ENCODE measurements around the gene MSLN. TPM values are rescaled to one million over a fixed set of nuclear protein-coding genes. Genes with fewer than 3 reads are reported as not detected.

MSLN gene
- total RNA-seq, 3 donors from 2014 or later (not counting 1 experiment from before 2014, with no cell fraction given) = not detected

DNA sequence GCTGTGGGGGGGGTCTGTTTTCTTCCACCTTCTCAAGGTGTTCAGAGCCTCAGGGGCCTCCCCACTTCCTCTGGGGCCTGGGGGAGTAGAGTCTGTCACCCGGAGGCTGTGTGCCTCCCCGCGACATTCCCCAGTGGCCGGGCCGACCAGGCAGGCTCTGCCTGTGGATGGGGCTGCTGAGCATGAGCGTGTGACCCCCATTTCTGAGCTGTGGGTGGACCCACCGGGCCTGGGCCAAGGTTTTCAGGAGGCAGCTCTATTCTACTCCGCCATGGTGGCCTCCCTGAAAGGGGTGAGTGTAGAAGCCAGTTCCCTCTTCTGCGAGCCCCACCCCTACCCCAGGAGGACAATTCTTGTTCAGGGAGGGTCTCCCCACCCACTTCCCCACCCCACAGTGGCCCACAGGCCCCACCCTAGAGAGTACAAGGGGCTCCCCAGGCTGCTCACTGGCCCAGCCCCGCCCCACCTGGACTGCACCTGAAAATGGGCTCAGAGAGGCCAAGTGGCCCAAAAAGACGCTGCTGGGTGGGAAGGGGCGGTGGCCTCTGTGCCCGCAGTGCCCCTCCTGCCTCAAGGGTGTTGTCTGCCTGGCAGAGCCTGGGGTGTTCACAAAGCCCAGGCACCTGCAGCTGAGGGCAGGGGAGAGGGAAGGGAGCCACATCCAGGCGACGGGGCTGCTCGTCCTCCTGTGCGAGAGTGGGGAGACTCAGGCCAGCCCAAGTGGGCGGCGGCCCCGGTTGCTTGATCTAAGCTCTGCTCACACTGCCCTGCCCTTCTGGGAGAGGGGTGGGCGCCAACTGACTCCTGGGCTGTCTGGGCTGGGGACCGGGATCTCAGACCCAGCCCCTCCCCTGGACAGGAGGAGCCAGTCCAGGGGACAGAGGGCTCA lies 1.3 kb downstream of the MSLN start:
- Mint-ChIP-seq H3K9me3 (no peaks in the 10 kb centered on the region), H3K27ac (no peak overlapping the region), H3K4me1 (peaks cover 0 to 5% of the 10 kb centered on the region in 2 donors), H3K36me3 (no peaks in the 10 kb centered on the region), H3K27me3 (ENCODE audit: low read depth in 2 of 2) (peaks cover 0 to 7% of the 10 kb centered on the region in 2 donors), H3K4me3 (no peak overlapping the region)
- TF ChIP-seq, protein P1, sequence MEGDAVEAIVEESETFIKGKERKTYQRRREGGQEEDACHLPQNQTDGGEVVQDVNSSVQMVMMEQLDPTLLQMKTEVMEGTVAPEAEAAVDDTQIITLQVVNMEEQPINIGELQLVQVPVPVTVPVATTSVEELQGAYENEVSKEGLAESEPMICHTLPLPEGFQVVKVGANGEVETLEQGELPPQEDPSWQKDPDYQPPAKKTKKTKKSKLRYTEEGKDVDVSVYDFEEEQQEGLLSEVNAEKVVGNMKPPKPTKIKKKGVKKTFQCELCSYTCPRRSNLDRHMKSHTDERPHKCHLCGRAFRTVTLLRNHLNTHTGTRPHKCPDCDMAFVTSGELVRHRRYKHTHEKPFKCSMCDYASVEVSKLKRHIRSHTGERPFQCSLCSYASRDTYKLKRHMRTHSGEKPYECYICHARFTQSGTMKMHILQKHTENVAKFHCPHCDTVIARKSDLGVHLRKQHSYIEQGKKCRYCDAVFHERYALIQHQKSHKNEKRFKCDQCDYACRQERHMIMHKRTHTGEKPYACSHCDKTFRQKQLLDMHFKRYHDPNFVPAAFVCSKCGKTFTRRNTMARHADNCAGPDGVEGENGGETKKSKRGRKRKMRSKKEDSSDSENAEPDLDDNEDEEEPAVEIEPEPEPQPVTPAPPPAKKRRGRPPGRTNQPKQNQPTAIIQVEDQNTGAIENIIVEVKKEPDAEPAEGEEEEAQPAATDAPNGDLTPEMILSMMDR (IDR thresholded peaks at IDR 0.05) = no peak
- DNase-seq (no peak), ATAC-seq (no peak)
- H3K9me3 ChIP-seq (ENCODE audit: control insufficient read depth, insufficient read depth, low read length) = no peaks in the 10 kb centered on the region
- H3K4me3 ChIP-seq (ENCODE audit: low read length) = no peak overlapping the region
- no peaks in the 10 kb centered on the region for H3K27me3 ChIP-seq (ENCODE audit: control insufficient read depth, insufficient read depth, low read length)
- WGBS (ENCODE audit: insufficient coverage) = 85% methylated on average over 22 of the region's 22 CpGs
- no peaks in the 10 kb centered on the region for H3K36me3 ChIP-seq (ENCODE audit: control insufficient read depth, insufficient read depth, low read length)
- intact Hi-C loops (cut with micrococcal nuclease) = no loop called here
- no peaks in the 10 kb centered on the region for H3K4me1 ChIP-seq (ENCODE audit: control insufficient read depth, insufficient read depth, low read length)
- H3K27ac ChIP-seq (ENCODE audit: low read length) = no peak overlapping the region

DNA sequence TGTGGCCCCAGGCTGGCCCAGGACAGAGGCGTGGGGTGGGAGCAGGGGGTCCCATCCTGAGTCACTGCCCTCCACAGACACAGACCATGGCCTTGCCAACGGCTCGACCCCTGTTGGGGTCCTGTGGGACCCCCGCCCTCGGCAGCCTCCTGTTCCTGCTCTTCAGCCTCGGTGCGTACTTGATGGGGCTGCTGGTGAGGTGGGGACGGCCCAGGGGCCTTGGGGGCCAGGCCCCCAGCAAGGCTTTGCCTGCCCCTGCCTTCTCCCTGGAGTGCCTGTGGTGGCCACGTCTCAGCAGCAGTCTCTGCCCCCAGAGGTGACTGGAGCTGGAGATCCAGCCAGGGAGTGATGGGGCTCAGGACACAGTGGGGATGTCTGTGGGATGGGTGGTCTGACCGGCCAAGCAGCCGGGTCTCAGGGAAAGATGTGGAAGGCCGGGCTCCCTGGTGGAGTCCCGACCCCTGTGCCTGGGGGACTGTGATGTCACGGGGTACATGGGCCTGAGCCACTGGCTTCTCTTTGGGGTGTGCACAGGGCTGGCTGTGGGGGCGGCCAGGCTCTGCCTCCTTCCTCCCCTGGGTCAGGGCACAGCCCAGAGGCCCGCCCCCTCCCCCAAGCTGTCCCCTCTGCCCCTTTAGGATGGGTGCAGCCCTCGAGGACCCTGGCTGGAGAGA lies 2.2 kb downstream of the MSLN start:
- no peak overlapping the region for H3K27ac Mint-ChIP-seq
- intact Hi-C loops (cut with micrococcal nuclease) = no loop called here
- H3K36me3 ChIP-seq (ENCODE audit: control insufficient read depth, insufficient read depth, low read length) = no peaks in the 10 kb centered on the region
- TF ChIP-seq, protein P1 (IDR thresholded peaks at IDR 0.05) = no peak
- no peak overlapping the region for H3K27ac ChIP-seq (ENCODE audit: low read length)
- H3K4me1 ChIP-seq (ENCODE audit: control insufficient read depth, insufficient read depth, low read length) = no peaks in the 10 kb centered on the region
- peaks cover 0 to 2% of the 10 kb centered on the region in 2 donors for H3K27me3 Mint-ChIP-seq (ENCODE audit: low read depth in 2 of 2)
- H3K4me1 Mint-ChIP-seq = peaks cover 0 to 2% of the 10 kb centered on the region in 2 donors
- no peak for DNase-seq
- H3K4me3 Mint-ChIP-seq = no peak overlapping the region
- ATAC-seq = no peak
- no peaks in the 10 kb centered on the region for H3K9me3 ChIP-seq (ENCODE audit: control insufficient read depth, insufficient read depth, low read length)
- WGBS (ENCODE audit: insufficient coverage) = 86% methylated on average over 17 of the region's 17 CpGs
- H3K27me3 ChIP-seq (ENCODE audit: control insufficient read depth, insufficient read depth, low read length) = no peaks in the 10 kb centered on the region
- H3K36me3 Mint-ChIP-seq = no peaks in the 10 kb centered on the region
- no peaks in the 10 kb centered on the region for H3K9me3 Mint-ChIP-seq
- H3K4me3 ChIP-seq (ENCODE audit: low read length) = no peak overlapping the region

DNA sequence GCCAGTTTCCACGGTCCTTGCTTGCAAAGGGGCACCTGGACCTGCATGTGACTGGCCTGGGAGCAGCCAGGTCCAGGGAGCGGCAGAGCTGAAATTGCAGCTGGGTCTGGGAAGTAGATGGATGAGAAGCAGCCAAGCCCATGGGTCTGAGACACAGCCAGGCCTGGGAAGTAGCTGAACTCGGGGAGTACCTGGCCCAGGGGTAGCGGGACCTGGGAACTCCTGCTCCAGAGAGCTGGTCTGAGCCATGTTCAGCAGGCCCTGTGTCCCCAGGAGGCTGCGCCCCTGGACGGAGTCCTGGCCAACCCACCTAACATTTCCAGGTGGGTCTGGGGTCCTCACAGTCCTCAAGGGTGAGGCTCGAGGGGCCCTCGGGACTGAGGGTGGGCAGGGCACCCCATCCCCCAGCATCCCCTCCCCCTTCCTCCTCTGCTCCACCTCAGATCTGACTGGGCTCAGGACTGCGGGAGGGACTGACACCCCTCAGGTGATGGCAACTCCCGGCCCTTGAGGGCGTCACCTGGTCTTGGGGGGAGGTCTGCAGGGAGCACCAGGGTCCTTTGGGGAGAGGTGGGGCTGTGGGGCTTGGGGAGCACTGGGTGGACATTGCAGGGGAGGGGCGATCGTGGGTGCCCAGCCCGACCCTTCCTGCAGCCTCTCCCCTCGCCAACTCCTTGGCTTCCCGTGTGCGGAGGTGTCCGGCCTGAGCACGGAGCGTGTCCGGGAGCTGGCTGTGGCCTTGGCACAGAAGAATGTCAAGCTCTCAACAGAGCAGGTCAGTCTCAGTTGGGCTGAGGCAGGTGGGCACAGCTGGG lies 3.0 kb downstream of the MSLN start:
- Mint-ChIP-seq H3K36me3 (no peaks in the 10 kb centered on the region), H3K27me3 (ENCODE audit: low read depth in 2 of 2) (no peaks in the 10 kb centered on the region), H3K4me1 (no peaks in the 10 kb centered on the region), H3K4me3 (no peak overlapping the region), H3K27ac (no peak overlapping the region), H3K9me3 (no peaks in the 10 kb centered on the region)
- intact Hi-C loops (cut with micrococcal nuclease) = no loop called here
- TF ChIP-seq, protein P1 (IDR thresholded peaks at IDR 0.05) = no peak
- no peaks in the 10 kb centered on the region for H3K36me3 ChIP-seq (ENCODE audit: control insufficient read depth, insufficient read depth, low read length)
- no peak for DNase-seq
- H3K4me1 ChIP-seq (ENCODE audit: control insufficient read depth, insufficient read depth, low read length) = no peaks in the 10 kb centered on the region
- H3K4me3 ChIP-seq (ENCODE audit: low read length) = no peak overlapping the region
- no peak for ATAC-seq
- no peaks in the 10 kb centered on the region for H3K9me3 ChIP-seq (ENCODE audit: control insufficient read depth, insufficient read depth, low read length)
- WGBS (ENCODE audit: insufficient coverage) = 89% methylated on average over 19 of the region's 21 CpGs
- no peaks in the 10 kb centered on the region for H3K27me3 ChIP-seq (ENCODE audit: control insufficient read depth, insufficient read depth, low read length)
- H3K27ac ChIP-seq (ENCODE audit: low read length) = no peak overlapping the region
